Activated CD8-positive, alpha-beta memory T cell treated with anti-CD3 and anti-CD28 coated beads, Interleukin-2, amount 50 U/mL, for 24 hours (primary cell): ENCODE results near the gene PALLD.

Source experiments
- DNase-seq: peaks from one replicate; pipeline ENCODE4 v3.0.0-alpha.2; 2020; ENCODE audit errors: extremely low read depth

Gene PALLD

DNA sequence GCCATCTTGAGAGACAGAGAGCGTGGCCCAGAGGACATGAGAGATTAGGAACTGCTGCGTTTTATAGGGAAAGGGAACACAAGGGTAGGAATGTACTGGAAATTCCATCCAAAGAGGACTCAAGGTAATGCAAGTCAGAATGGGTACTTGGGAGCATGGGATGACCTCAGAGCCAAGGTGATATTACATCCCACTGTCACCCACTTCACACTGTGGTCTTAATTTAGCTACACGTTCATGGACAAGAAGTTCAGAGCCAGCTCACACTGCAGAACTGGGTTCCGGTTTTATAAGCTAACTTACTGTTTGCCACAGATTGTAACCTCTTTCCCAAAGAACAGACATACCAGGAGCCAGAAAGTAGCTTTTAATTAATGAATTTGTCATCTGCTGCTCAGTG is 268.5 kb downstream of the PALLD start:
- DNase-seq, result no peak

- no peak for DNase-seq
Observed at GRCh38 chr4:168765726-168766125, 268.9 kb downstream of the PALLD start.

DNA sequence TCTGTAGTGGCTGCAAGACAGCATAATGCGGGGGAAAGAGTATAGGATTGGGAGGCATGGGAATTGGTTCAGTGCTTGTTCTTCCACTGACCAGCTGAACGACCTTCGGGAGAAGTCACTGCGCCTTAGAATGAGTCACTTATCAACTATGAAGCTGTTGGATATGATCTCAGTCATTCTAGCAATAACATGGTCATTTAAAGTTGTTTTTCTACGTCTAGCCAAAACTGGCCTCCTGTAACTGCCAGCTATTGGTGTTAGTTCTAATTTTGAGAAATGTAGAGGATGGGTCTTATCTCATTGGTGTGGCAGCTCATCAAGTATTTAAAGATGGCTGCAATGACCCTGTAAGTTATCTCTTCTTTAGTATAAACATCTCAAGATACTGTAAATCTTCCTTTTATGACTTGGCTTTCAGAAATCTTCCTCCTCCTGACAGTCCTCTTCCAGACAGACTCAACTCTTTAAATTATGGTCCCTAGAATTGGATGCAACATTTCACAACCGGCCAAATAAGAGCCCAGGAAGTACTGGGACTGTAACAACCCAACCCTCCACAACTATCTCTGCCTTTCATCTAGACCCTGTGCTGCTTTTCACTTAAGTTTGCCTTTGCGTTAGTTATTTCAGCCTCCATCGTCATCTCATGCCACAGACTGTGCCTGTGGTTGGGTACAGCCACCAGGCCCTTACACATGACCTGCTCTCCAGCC is 269.9 kb downstream of the PALLD start:
- DNase-seq, result no peak

- no peak for DNase-seq
Observed at GRCh38 chr4:168769416-168769815, 272.6 kb downstream of the PALLD start.

DNA sequence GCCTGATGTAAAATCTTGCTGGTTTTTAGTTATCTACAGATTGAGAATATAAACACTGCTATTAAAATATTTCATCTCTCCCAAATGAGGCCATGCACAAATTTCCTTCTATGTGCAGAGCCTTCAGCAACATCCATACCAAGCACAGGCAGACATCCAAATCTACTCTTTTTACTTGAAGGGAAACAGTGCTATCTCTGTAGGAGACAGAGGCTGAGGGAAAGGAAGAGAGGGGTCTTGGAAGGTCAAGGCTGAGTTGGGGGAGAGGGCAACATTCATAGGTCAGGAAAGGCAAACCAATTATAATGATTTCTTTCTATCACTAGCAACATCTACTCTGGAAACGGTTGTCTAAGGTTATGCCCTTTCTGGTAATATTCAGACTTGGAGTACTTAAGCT is 273.0 kb downstream of the PALLD start:
- DNase-seq, result no peak

GRCh38 chr4:168771251-168771650 is 274.4 kb downstream of the PALLD start:
- DNase-seq, result no peak

DNA sequence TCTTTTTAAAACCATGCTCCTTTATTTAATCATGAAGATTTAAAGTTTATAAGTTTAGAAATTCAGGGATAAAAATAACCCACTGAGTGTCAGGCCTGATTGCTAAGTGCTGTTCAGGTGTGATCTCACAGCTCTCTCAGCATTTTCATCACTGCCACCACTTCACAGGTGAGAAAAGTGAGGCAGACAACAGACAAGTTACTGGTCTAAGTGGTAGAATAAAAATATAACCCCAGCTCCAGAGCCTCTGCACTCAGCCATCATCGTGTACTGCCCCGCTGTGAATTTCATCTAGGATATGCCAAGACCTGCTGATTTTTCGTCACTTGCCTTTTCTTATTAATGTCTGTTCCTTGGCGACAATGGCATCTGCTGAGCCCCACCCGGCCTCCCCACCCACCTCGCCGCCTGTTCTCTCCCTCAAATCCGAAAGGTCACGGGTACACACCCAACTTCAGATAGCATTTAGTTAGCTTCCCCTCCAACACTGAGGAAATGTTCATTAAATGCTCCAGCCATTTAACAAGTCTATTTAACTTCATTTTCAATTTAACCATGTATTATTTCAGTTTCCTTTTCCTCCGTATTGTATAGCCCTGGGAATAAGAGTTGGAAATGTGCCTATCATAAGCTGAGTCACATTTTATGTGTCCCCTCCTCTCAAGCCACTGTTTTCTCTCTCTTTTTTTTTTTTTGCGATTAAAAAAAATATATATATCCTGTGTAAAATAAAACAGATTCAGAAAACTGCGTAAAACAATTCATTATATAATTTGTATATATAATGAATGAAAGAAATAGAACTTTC is 276.7 kb downstream of the PALLD start:
- DNase-seq, result no peak

DNA sequence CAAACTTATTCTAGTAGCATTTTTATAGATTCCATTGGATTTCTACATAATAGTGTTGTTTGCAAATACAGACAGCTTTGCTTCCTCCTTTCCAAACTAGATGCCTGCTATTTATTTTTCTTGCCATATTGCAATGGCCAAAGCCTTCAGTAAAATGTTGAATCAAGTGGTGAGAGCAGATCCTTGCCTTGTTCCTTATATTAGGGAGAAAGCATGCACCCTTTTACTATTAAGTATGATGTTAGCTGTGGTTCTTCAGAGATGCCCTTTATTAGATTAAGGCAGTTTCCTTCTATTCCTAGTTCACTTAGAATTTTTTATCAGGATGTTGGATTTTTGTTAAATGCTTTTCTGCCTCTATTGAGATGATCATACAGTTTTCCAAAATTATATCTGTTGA is 279.5 kb downstream of the PALLD start:
- DNase-seq, result no peak

- DNase-seq, result no peak
Observed at GRCh38 chr4:168777277-168777965, 280.6 kb downstream of the PALLD start.

DNA sequence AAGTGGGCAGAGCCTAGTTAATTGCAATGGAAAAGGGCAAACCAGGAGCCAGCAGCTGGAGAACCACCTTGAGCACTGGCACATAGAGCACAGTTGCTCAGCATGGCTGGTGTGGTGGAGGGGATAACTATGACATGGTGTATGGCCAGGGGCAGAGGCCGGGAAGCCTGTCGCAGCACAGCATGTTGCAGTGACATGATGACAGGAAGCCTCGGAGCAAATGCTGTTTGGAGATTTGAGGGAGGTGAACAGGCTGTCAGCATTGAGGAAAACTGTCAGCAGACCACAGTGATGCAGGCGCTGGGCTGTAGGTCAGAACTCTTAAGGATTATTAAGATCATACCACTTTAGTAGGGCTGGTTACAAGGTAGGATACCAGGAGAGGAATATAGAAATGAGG is 284.5 kb downstream of the PALLD start:
- no peak for DNase-seq

DNA sequence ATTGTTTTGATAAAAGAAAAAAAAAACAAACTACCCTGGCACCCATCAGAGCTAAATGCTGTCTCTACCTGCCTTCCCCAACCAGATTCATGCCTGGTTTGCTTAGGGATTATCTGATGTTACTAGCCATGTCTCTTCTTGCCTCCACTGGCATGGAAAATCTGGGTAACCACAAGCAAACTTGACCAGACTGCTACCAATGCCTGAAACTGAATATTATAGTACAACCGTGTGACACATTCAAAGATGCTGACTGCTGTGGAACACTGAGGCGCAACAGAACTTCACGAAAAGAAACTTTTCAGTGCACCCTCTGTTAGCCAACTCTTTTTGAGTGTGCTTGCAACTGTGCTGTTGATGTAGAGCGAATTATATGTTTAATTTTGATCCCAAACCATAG is 285.1 kb downstream of the PALLD start:
- no peak for DNase-seq

DNA sequence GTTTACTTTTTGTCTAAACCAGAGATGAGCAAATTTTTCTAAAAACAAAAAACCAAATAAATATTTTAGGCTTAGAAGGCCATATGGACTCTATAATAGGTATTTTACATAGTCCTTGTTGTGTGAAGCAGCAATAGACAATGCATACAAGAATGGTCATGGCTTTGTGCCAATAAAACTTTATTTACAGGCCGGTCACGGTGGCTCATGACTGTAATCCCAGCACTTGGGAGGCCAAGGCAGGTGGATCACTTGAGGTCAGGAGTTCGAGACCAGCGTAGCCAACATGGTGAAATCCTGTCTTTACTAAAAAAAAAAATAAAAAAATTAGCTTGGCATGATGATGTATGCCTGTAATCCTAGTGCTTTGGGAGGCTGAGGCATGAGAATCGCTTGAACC is 285.6 kb downstream of the PALLD start:
- no peak for DNase-seq

GRCh38 chr4:168784786-168785461 is 288.1 kb downstream of the PALLD start:
- DNase-seq, result no peak

DNA sequence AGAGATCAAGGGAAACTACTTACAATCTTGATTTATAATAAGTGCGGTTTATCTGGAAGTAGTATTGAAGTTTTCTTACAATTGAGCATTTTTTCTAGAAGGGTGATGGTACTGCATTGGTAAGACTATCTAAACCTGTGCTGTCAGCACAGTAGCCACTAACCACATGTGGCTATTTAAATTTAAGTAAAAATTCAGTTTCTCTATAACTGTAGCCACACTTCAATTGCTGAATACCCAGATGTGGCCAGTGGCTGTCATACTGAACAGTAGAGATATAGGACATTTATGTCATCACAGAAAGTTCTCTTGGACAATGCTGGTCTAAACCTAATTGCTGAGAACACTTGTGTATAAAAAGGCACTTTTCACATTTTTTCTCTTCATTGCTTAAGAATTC is 290.5 kb downstream of the PALLD start:
- no peak for DNase-seq

DNA sequence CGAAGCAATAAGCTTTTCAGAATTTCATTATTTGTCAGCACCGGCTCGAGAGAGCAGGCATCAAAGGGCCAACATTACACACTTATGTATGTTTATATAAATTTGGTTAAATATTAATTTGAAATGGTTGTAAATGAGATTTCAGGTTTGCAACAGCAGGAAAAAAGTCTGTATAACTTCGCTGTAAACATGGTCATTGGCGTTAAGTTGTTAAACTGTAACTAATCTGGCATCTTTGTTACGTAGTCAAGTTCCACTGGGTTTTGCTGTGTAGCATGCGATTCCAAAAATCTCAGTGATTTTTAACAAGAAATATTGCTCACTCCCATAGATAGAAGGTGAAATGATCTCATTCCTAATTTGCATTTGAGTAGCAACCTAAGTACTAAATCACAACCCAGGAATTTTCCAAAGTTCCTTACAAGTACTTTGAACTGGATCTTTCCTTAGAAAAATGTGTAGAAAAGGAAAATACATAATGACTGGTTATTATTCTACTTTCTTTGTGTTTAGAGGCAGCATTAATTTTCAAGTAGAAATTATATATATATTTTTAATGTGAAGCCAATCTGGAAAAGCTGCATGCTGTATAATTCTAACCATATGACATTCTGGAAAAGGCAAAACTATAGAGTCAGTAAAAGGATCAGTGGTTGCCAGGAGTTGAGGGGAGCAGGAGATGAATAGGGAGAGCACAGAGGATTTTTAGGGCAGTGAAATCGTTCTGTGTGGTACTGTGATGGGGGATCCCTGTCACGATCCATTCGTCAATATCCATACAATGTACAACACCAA is 291.1 kb downstream of the PALLD start:
- no peak for DNase-seq

DNA sequence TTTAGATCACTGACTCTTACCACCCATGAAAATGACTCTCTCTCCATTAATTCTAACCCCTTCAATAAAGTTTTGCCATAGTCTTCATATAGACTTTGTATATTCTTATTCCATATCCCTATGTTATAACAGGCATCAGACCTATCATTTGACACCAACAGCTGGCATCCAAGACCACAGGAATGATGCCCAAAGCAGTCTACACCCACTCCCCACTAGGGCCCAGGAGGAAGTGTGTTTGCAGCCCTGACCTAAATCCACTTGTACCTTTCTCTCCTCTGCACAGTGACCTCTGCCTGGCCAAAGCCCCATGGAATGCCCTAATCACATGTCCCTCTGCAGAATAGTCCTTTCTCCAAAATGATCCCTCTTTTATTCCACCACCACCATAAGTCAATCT is 294.0 kb downstream of the PALLD start:
- no peak for DNase-seq

- no peak for DNase-seq
Observed at GRCh38 chr4:168791376-168791775, 294.5 kb downstream of the PALLD start.

GRCh38 chr4:168793542-168793941 is 296.7 kb downstream of the PALLD start:
- DNase-seq, result no peak

- DNase-seq, result no peak
Observed at GRCh38 chr4:168794092-168794707, 297.3 kb downstream of the PALLD start.

GRCh38 chr4:168794881-168795280 is 298.0 kb downstream of the PALLD start:
- DNase-seq, result no peak

GRCh38 chr4:168795346-168795745 is 298.5 kb downstream of the PALLD start:
- no peak for DNase-seq
